Gastroesophageal sphincter (tissue), 3 donors: ENCODE results near the gene BAIAP2L1.

Source experiments
- CTCF ChIP-seq, 4 experiments: fragments of 200-600 bp in 2 of 4; fragments of 450-650 bp in 2 of 4; sonication (generic) in 1 of 4; IDR thresholded peaks; one replicate each; pipeline ENCODE4 v1.5.1; 2017 to 2019; ENCODE audit warnings: antibody characterized with exemption in 4 of 4, mild to moderate bottlenecking in 2 of 4, moderate library complexity in 2 of 4
- EP300 ChIP-seq: sonication (generic); formaldehyde crosslinking; IDR thresholded peaks from one replicate; pipeline ENCODE4 v1.6.1; 2017; ENCODE audit warnings: antibody characterized with exemption, mild to moderate bottlenecking
- POLR2A ChIP-seq, 2 donors: fragments of 450-650 bp; IDR thresholded peaks; one replicate each; pipeline ENCODE4 v1.6.1; 2017; ENCODE audit warnings: antibody characterized with exemption in 2 of 2, mild to moderate bottlenecking in 2 of 2, moderate library complexity in 1 of 2
- POLR2AphosphoS5 ChIP-seq: sonication (generic); formaldehyde crosslinking; IDR thresholded peaks from one replicate; pipeline ENCODE4 v1.6.1; 2017; ENCODE audit warnings: antibody characterized with exemption

DNA sequence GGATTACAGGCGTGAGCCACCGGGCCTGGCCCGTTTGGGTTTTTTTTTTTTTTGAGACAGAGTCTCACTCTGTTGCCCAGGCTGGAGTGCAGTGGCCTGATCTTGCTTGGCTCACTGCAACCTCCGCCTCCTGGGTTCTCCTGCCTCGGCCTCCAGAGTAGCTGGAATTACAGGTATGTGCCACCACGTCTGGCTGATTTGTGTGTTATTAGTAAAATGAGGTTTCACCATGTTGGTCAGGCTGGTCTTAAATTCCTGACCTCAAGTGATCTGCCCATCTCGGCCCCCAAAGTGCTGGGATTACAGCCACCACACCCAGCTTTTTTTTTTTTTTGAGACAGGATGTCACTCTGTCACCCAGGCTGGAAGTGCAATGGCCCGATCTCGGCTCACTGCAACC, 5.9 kb upstream of the BAIAP2L1 start:
- TF ChIP-seq CTCF (IDR thresholded peaks at IDR 0.05) (no peak), POLR2A (IDR thresholded peaks at IDR 0.05) (no peak), EP300 (no peak), POLR2AphosphoS5 (no peak)
